ENCODE results near the gene SCAPER.

Gene SCAPER

DNA sequence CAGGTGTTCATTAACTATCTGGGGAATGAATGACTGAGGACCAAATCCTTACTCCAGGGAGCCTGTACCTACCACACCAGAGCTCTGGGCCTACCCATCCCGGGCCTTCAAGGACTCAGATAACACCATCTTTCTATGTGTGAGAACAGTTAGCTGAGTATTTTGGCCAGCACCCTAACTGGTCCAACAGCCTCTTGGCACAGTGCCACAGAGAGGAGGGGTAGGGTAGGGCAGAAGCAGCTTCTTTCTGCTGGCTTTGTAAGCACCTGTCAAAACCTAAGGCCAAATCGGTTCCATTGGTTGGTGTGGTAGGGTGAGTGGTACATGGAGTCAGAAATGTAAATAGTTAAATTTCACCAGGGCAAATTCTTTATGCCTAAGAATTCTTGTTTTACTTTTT lies 541.9 kb downstream of the SCAPER start:
- no peak for DNase-seq (ENCODE audit: low read depth in 3 of 3)

DNA sequence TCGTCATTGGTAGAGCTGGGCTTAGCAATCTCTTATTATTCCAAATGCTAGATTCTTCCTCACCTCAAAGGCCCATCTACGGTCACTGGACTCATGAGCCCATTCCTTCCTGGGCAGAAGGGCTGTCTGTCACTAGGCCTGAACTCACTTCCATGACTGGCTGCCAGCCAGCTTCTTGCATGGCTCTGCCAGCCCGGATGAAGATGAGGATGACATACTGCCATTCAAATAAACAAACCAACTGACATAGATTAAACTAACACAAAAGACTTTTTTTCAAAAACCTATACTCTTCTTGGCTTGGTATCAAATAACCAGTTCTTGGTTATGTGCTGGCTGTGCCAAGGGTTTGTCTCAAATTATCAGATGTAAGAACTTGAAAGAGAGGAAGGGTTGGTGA lies 544.7 kb downstream of the SCAPER start:
- no peak for DNase-seq (ENCODE audit: low read depth in 3 of 3)

DNA sequence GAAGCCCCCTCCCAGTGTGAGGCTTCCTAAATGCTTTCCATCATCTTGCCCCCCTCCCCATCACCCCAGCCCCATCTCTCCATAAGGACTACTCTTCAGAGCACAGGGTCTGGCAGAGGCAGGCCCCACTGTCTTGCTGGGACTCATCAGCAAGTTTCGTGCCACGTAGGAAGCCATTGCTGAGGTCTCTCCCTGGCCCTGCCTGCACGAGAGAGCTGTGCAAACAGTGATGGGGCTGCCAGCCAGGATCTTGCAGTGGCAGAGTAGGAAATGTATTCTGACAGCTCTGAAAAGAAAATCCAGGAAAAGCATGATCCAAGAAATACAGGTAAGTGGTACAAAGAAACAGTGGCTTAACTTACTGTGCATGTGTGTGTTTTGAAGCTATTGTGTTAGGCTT lies 546.0 kb downstream of the SCAPER start:
- DNase-seq (ENCODE audit: low read depth in 3 of 3), result no peak

DNA sequence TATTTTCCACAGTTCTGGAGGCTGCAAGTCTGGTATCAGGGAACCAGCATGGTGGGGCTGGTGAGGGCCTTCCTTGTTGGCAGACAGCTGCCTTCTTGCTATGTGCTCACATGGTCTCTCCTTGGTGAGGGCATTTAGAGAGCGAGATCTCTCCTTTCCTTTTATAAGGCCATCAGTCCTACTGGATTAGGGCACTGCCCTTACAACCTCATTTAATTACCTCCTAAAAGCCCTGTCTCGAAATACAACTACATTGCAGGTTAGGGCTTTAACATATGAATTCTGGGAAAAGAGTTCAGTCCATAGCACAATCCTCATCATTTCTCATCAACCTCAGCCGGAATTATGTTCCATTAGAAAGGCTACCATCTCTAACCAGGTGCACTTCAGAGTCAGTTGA lies 546.7 kb downstream of the SCAPER start:
- no peak for DNase-seq (ENCODE audit: low read depth in 3 of 3)

DNA sequence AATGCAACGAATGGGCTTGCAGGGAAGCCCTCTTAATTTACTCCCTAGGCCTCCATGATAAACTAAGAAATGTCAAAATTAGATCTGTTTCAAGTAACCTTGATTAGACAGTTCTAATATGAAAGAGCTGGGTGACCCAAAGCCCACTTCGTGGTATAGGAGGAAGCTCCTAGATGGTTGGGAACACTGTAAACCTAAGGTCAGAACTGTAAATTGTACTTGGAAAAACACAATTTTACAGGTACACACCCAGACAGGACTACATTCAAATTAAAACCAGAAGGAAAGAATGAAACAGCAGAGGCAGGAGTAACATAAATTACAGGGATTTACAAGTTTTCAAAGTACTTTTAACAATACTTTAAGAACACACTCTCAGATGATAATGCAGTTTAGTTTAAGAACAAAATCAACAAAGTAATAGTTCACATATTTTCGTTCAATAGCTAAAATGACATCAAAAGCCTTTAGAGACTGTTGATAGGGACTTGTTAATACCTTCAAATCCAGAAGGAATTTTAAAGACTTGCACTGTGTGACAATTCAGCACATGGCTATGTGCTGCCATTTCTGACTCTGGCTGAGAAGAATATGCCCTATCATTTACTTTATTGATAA lies 550.2 kb downstream of the SCAPER start:
- DNase-seq (ENCODE audit: low read depth in 3 of 3), result no peak

DNA sequence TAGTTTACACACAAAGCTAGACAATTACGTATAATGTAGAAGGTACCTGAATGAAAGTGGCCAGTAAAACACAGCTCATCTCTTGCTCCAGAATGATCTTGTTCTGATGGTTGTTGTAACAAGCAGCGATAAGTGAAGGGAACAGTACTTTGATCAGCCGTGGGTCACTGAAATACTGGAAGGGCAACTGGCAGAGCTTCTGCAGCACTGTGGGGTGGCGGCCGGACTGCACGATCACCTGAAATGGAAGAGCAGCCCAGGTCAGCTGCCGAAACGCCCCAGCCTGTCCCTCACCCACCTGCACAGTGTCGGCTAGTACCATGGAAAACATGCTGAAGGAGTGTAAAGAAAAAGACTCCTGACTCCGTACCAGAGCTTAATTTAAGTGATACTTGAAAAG lies 551.2 kb downstream of the SCAPER start:
- no peak for DNase-seq (ENCODE audit: low read depth in 3 of 3)

DNA sequence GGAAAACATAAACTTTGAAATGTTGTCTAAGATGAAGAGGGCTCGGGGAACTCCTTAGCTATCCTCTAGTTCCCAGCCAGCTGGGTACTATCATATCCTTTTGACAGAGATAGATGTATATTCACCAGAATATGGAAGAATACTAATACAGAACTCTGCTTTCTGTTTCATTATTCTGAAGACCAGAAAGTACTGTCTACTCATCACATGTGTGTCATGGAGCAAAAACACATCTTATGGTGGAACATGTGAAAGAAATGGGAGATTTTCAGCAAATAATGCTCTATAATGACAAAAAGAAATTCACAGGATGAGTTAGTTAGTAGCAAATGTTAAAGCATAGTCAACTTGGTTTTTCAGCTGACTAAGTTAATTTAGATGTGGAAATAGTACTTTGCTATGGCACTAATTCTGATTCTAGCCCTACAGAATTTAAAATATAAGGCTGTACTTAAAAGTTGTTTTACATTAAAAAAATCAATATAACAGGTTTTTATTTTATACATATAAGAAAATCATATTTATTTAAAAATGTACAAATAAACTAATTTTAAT lies 552.0 kb downstream of the SCAPER start:
- DNase-seq (ENCODE audit: low read depth in 3 of 3), result no peak

DNA sequence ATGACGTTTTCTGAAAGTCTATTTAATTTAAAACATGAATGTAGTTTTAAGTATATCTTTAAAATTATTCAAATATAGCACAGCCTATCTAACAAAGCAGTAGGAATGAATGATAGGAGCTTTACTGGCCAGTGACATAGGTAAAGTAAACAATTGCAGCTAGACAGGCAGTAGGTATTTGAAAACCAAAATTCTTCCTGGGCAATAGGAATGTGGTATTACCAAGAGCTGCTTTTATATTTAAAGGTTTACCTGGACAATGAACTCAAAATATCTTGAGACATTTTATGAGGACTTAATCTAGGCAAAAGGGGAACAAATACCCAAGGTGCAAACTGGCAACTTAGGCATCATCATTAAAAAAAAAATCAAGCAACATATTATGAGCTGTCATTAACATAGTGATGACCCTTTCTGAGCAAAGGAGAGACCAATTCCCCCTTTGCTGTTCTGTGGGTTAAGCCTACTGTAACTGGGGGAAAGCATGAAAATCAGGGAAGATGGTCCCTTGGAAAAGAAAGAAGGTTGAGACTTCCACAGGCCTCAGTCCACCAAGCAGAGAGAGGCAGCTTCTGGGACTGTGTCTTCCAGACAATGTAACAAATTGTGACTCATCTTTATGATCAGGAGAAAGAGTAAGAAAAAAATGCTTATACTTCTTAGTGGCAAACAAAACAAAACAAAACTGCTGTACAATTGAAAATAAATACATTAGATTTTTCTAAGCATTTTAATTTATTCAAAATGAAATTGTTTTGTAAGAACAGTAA lies 555.7 kb downstream of the SCAPER start:
- DNase-seq (ENCODE audit: low read depth in 3 of 3), result no peak

DNA sequence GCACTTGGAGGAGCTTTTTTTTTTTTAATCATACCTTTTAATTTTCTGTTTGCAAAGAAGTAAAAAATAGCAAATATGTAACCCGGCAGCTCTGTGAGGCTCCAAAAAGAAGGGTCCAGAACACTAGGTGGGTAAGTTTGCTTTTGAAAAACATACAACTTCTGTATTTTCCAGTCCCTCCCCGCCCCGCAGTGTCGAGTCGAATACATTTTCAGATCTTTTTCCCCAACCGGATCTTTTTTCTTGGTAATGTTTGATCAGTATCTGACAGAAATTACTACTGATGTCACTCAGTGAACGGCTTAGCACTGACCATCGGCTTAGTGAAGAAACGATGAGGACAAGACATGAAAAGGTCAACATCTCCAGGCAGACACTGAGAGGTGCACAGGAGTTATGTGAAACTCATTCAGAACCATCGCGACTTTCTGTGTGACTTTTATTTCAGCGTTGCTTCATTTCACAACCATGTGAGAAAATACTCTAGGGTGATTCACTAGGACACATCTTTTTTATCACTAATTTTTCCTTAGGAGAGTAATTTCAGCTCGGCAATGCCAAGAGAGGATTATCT lies 557.6 kb downstream of the SCAPER start:
- DNase-seq (ENCODE audit: low read depth in 3 of 3), result no peak

DNA sequence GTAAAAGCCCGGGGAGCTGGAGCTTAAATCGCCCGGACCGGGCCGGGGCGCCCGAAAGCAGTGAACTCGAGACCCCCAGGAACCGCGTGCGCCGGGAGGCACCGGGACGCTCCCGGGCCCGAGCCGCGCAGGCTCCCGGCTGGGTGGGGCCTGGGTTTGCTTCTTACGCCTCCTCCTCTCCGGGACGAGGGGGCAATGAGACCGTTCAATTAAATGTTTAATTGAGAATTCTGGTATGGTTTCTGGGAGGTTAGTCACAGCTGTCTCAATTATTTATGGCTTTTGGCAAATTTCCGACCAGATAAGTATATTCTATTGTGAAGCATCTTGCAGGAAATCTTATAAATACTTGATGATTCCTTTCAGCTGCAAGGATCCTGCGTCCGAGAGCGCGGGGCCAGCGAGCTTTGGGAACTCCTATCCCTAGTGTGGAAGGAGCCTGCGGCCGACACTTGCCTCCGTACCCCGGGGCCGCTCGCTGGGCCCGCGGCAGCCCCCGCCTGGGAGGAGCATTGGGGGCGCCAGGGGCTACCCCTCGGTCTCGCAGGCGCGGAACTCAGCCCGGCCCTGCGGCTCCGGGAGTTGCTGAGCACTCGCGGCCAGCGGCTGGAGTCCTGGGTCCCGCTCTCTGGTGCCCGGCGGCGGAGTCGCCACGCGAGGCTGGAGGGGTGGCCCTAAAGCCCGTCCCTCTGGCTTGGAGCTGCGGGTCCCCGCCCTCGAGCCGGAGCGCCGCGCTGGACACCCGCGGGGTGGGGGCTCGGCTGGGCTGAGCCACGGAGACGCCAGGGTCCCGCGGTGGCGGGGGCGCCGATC lies 558.3 kb downstream of the SCAPER start:
- DNase-seq (ENCODE audit: low read depth in 3 of 3), result no peak

DNA sequence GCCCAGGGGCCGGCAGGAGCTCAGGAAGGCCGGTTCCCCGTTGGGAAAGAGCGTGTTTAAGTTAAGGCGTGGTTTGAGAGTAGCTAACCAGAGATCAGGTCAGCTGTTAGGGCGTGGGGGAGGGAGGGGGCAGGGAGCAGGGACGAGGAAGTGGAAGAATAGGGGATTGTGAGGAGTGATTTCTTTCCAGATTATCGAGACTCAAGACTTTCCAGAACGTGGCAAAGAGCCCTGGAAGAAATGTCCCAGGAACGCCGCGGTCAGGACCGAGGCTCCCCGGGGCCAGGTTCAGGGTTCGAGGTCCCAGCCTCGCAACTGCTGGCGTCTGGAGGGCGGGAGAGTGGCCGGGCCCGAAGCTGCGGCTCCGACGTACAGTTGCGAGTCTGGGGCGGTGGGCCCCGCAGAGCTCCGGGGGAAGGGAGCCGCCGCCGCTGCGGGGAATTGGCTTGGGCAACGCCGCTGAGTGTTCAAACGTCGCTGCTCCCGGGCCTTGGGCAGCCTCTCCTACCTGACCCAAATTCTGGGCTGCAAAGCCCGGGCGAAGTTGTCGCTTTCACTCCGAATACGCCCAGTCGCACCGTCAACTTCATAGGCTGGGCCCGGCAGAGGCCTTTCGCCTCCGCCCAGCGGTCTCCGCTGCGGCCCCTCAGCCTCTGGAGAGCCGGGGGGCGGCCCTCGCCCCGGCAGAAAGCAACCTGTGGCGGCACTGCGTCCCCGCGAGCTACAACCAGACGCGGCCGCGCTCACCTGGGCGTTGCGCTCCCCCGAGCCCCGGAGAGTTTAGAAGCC lies 559.1 kb downstream of the SCAPER start:
- no peak for DNase-seq (ENCODE audit: low read depth in 3 of 3)

DNA sequence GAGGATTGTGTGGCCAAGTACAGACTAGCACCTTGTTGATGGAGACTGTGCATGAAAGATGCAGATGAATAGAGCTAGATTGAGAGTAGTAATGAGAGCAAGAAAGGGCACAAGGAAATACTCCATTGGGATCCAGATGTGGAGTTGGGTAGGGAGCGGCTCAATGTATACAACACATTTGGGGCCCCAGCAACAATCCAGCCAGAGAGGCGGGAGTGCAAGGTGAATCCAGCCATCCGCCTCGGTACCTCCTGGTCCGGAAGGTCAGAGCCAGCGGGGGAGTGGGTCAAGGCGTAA lies 559.6 kb downstream of the SCAPER start:
- DNase-seq (ENCODE audit: low read depth in 3 of 3), result no peak

DNA sequence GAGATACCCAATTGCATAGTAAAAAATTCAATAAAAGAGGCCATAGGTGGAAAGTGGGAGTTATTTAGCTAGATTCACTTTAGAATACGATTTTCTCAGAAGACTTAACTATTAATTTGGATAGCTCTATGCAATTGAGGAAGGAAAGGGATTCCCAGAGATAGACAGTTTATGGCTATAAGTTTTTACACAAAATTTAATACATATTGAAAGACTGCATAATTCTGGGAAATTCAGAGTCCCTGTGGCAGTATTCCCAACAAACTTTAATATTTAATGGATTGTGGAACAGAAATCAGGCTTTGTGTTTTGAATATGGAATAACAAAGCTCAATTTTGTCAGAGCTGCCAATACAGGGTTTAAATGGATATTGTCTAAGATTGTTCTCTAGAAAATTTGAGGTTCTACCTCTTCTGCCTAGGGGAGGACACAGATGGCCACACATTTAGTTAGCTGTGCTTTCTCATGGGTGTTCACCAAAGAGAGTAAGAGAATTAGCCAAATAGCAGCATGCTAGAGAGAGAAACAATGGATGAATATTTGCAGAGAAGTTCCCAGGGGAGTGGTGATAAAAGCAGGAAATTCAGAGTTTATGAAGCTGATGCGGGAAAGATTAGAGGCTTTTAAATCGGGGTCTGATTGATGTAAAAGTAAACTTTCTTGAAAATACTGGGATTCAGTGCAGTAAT lies 560.1 kb downstream of the SCAPER start:
- no peak for DNase-seq (ENCODE audit: low read depth in 3 of 3)

DNA sequence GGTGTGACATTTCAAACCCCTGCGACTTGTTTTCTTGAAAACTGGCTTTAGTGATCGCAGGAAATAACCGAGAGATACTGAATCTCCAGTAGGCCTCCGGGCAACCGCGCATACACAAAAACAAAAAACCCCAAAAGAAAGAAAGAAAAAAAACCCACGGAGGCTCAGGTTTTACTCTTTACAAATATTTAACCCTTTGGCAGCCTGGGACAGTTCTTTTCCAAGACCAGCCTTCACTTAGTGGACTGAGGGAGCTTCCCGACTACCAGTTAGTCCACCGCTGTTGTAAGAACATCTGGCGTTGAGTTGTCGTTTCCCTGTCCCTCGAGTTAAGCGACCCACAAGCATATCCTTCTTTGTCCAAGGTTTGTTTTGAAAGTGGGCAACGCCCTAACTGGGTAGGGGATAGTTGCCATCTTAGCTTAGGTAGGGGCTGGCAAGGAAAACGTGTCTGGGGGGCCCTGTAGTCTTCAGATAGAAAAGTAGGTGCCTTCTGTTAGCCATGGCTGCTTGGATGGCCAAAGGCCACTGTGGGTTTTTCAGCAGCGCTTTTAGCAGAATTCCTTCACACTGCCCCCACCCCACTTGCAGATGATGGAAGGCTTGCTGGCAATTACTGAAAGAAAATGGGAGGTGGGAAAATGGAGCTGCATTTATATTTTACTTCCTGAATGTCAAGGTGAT lies 561.7 kb downstream of the SCAPER start:
- DNase-seq (ENCODE audit: low read depth in 3 of 3), result no peak

DNA sequence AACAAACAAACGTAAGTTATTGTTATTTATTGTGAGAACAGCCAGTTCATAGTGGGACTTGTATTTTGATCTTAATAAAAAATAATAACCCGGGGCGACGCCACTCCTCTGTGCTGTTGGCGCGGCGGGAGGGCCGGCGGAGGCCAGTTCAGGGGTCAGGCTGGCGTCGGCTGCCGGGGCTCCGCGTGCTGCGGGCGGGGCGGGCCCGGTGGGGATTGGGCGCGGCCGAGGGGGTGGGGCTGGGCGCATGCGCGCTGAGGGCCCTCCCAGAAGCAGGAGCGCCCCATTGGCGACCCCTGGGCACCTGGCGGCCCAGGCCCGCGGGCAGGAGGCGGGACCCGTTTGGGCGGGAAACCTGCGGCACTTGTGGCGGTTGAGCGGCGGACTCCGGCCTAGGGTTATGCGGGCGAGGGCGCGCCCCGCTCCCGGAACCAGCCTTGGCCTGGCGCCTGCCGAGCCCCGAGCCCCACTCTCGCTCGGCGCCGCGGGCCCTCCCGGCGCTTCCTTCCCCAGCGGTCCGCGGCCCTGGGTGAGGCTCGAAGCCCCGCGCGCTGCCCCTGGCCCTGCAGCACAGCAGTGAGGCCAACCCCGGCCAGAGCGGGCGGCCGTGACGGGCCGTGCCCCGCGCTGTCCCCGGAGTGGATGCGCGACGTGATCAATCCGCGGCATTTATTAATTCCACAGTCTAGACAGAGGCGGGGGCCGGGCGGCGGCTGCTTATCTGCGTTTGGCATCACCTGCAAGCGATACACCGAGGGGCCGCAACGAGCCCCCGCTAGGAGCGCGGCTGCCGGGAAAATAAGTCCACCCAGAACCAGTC lies 562.5 kb downstream of the SCAPER start:
- DNase-seq (ENCODE audit: low read depth in 3 of 3), result no peak

DNA sequence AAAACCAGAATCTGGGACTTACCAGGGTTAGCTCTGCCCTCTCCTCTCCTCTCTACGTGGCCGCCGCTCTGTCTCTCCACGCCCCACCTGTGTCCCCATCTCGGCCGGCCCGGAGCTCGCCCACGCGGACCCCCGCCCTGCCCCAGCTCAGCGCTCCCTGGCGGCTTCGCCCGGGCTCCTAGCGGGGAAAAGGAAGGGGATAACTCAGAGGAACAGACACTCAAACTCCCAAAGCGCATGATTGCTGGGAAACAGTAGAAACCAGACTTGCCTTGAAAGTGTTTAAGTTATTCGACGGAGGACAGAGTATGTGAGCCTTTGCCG lies 563.1 kb downstream of the SCAPER start:
- no peak for DNase-seq (ENCODE audit: low read depth in 3 of 3)

DNA sequence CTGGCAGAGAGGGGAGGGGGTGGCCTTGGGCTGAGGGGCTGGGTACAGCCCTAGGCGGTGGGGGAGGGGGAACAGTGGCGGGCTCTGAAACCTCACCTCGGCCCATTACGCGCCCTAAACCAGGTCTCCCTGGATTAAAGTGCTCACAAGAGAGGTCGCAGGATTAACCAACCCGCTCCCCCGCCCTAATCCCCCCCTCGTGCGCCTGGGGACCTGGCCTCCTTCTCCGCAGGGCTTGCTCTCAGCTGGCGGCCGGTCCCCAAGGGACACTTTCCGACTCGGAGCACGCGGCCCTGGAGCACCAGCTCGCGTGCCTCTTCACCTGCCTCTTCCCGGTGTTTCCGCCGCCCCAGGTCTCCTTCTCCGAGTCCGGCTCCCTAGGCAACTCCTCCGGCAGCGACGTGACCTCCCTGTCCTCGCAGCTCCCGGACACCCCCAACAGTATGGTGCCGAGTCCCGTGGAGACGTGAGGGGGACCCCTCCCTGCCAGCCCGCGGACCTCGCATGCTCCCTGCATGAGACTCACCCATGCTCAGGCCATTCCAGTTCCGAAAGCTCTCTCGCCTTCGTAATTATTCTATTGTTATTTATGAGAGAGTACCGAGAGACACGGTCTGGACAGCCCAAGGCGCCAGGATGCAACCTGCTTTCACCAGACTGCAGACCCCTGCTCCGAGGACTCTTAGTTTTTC lies 563.6 kb downstream of the SCAPER start:
- DNase-seq (ENCODE audit: low read depth in 3 of 3), result no peak

DNA sequence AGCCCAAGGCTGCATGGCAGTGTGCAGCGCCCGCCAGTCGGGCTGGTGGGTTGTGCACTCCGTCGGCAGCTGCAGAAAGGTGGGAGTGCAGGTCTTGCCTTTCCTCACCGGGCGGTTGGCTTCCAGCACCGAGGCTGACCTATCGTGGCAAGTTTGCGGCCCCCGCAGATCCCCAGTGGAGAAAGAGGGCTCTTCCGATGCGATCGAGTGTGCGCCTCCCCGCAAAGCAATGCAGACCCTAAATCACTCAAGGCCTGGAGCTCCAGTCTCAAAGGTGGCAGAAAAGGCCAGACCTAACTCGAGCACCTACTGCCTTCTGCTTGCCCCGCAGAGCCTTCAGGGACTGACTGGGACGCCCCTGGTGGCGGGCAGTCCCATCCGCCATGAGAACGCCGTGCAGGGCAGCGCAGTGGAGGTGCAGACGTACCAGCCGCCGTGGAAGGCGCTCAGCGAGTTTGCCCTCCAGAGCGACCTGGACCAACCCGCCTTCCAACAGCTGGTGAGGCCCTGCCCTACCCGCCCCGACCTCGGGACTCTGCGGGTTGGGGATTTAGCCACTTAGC lies 564.3 kb downstream of the SCAPER start:
- no peak for DNase-seq (ENCODE audit: low read depth in 3 of 3)

Measured in stimulated activated CD4-positive, alpha-beta T cell treated with anti-CD3 and anti-CD28 coated beads, TNF-alpha, amount 100 ng/mL, for 48 hours (primary cell).